Right forelimb (tissue), 1 donor: ENCODE results near the gene GALNT9.
"Not testable (repeated sequence)": the region's sequence is repeated elsewhere in the genome, so short reads cannot be mapped to it uniquely, and the experiment has no call there.

Experiments
- DNase-seq: peaks from one replicate; pipeline ENCODE4 v3.0.0-alpha.2; 2018

Gene GALNT9

GRCh38 chr12:132329036-132329719 is at the start of gene GALNT9:
Gene GALNT9 (minus strand): TSS chr12:132329589. CDS start chr12:132329203, 386 bp downstream.
- DNase-seq = peak; percentile 69

GRCh38 chr12:132379057-132379456 is 49.7 kb upstream of the GALNT9 start:
- not testable (repeated sequence) for DNase-seq

GRCh38 chr12:132377147-132377546 is 47.8 kb upstream of the GALNT9 start:
- DNase-seq = no peak

- DNase-seq = no peak
Observed at GRCh38 chr12:132376464-132376830, 47.1 kb upstream of the GALNT9 start.

- DNase-seq = no peak
Observed at GRCh38 chr12:132375747-132376463, 46.5 kb upstream of the GALNT9 start.

GRCh38 chr12:132374612-132375445 is 45.4 kb upstream of the GALNT9 start:
- DNase-seq = no peak

GRCh38 chr12:132373901-132374611 is 44.7 kb upstream of the GALNT9 start:
- DNase-seq = no peak

- DNase-seq = no peak
Observed at GRCh38 chr12:132367852-132368251, 38.5 kb upstream of the GALNT9 start.

- no peak for DNase-seq
Observed at GRCh38 chr12:132367071-132367851, 37.9 kb upstream of the GALNT9 start.

- DNase-seq = no peak
Observed at GRCh38 chr12:132366341-132366861, 37.0 kb upstream of the GALNT9 start.

- DNase-seq = no peak
Observed at GRCh38 chr12:132365226-132365625, 35.8 kb upstream of the GALNT9 start.

- no peak for DNase-seq
Observed at GRCh38 chr12:132364348-132364902, 35.0 kb upstream of the GALNT9 start.

- DNase-seq = no peak
Observed at GRCh38 chr12:132363661-132364347, 34.4 kb upstream of the GALNT9 start.

GRCh38 chr12:132362996-132363660 is 33.7 kb upstream of the GALNT9 start:
- DNase-seq = no peak

- no peak for DNase-seq
Observed at GRCh38 chr12:132360906-132361777, 31.8 kb upstream of the GALNT9 start.

- DNase-seq = no peak
Observed at GRCh38 chr12:132360410-132360809, 31.0 kb upstream of the GALNT9 start.

- no peak for DNase-seq
Observed at GRCh38 chr12:132359971-132360370, 30.6 kb upstream of the GALNT9 start.

- no peak for DNase-seq
Observed at GRCh38 chr12:132359551-132359950, 30.2 kb upstream of the GALNT9 start.
